Measurements from ENCODE around the gene PTPRD. TPM values are rescaled to one million over a fixed set of nuclear protein-coding genes. Genes with fewer than 3 reads are reported as not detected.

The PTPRD gene
- total RNA-seq, 1 experiment from 2014 or later: 0.02 TPM

GRCh38 chr9:8492679-8493078, 2120.1 kb downstream of the PTPRD start (continued):
- TF ChIP-seq CTCF (IDR thresholded peaks at IDR 0.05 in 2 of 3, conservative IDR thresholded peaks at IDR 0.05 in 1 of 3; ENCODE audit: borderline replicate concordance in 1 of 3, insufficient read depth in 1 of 3, low read depth in 2 of 3, low read length in 2 of 3) (no peak), ELF1 (IDR thresholded peaks at IDR 0.05; ENCODE audit: borderline replicate concordance, low read depth) (no peak), CBX3 (IDR thresholded peaks at IDR 0.05; ENCODE audit: low read depth) (no peak), RAD21 (IDR thresholded peaks at IDR 0.05; ENCODE audit: low read depth) (no peak), ZFX (IDR thresholded peaks at IDR 0.05) (no peak), FOSL1 (IDR thresholded peaks at IDR 0.05; ENCODE audit: low read depth) (no peak), SP1 (IDR thresholded peaks at IDR 0.05; ENCODE audit: low read depth) (no peak), EZH2 (IDR thresholded peaks at IDR 0.05) (no peak), CEBPB (IDR thresholded peaks at IDR 0.05; ENCODE audit: low read depth) (no peak), POLR2A (IDR thresholded peaks at IDR 0.05; ENCODE audit: borderline replicate concordance, extremely low read depth, insufficient read depth, insufficient read length) (no peak), ZNF274 (IDR thresholded peaks at IDR 0.05; ENCODE audit: low read depth, low read length) (no peak)
- TF ChIP-seq, protein P1, sequence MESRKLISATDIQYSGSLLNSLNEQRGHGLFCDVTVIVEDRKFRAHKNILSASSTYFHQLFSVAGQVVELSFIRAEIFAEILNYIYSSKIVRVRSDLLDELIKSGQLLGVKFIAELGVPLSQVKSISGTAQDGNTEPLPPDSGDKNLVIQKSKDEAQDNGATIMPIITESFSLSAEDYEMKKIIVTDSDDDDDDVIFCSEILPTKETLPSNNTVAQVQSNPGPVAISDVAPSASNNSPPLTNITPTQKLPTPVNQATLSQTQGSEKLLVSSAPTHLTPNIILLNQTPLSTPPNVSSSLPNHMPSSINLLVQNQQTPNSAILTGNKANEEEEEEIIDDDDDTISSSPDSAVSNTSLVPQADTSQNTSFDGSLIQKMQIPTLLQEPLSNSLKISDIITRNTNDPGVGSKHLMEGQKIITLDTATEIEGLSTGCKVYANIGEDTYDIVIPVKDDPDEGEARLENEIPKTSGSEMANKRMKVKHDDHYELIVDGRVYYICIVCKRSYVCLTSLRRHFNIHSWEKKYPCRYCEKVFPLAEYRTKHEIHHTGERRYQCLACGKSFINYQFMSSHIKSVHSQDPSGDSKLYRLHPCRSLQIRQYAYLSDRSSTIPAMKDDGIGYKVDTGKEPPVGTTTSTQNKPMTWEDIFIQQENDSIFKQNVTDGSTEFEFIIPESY (IDR thresholded peaks at IDR 0.05; ENCODE audit: extremely low read depth, insufficient replicate concordance, low read length): no peak

GRCh38 chr9:8492024-8492423, 2120.8 kb downstream of the PTPRD start:
- RAD21 ChIA-PET (ENCODE audit: low non-redundant PET in 1 of 2, low total read pairs in 2 of 2, uncharacterized antibody in 2 of 2, unreplicated experiment in 2 of 2): no interaction called here
- peaks cover 20 to 36% of the 10 kb centered on the region in 2 experiments; a peak in 2 of 4 replicates for H3K9me3 ChIP-seq (ENCODE audit: control insufficient read depth in 1 of 2, insufficient read depth in 1 of 2, low read depth in 1 of 2, low read length in 2 of 2)
- DNase-seq (ENCODE audit: low read depth, low spot score): no peak
- H3K79me2 ChIP-seq (ENCODE audit: insufficient read depth, low read length): no peaks in the 10 kb centered on the region
- no peak for ATAC-seq
- POLR2A ChIA-PET: no interaction called here
- CTCF ChIA-PET: no interaction called here
- no peaks in the 10 kb centered on the region for H3K9me2 ChIP-seq (ENCODE audit: insufficient read depth)
- H3K4me1 ChIP-seq (ENCODE audit: control insufficient read depth in 1 of 2, insufficient read depth in 2 of 2, low read length in 2 of 2): no peaks in the 10 kb centered on the region
- no peak overlapping the region for H2AFZ ChIP-seq (ENCODE audit: low read depth, low read length, poor library complexity, severe bottlenecking)
- no TSS peak for BruUV-seq (replicated peaks)
- TF ChIP-seq ZNF274 (IDR thresholded peaks at IDR 0.05; ENCODE audit: low read depth, low read length) (no peak), YY1 (IDR thresholded peaks at IDR 0.05; ENCODE audit: extremely low read depth, insufficient replicate concordance, low read depth, low read length) (no peak), EZH2 (IDR thresholded peaks at IDR 0.05) (no peak), EGR1 (IDR thresholded peaks at IDR 0.05; ENCODE audit: low read depth) (no peak), CEBPB (IDR thresholded peaks at IDR 0.05; ENCODE audit: low read depth) (no peak)
- H3K4me2 ChIP-seq (ENCODE audit: low read length): no peak overlapping the region
- no peaks in the 10 kb centered on the region for H3K27me3 ChIP-seq (ENCODE audit: insufficient read depth, low read length)
- no peaks in the 10 kb centered on the region for H3K36me3 ChIP-seq (ENCODE audit: control insufficient read depth in 1 of 2, insufficient read depth in 2 of 2, low read length in 2 of 2)
- no peaks in the 10 kb centered on the region for H4K20me1 ChIP-seq (ENCODE audit: insufficient read depth)
- H3K9ac ChIP-seq (ENCODE audit: low read length): no peak overlapping the region
- H3K4me3 ChIP-seq (replicated peaks in 1 of 2; ENCODE audit: low read depth in 1 of 2, low read length in 2 of 2): no peak overlapping the region
- intact Hi-C loops (cut with micrococcal nuclease): no loop called here
- H3K27ac ChIP-seq (ENCODE audit: low read depth, low read length): no peak overlapping the region
